HTERT RPE-1 (cell line): ENCODE results near the gene UGP2.
"Not testable (repeated sequence)": the region's sequence is repeated elsewhere in the genome, so short reads cannot be mapped to it uniquely, and the experiment has no call there.

ENCODE experiments used
- in situ Hi-C: fragments of 300-500 bp; cut with MboI; formaldehyde crosslinking; loops from 4 replicates; pipeline ENCODE4 v1.14.3; 2020; ENCODE audit warnings: low sequenced_read_pairs

UGP2 gene

GRCh38 chr2:63841254-63842022 lies at the start of gene UGP2:
TSS of gene UGP2 (plus strand) at chr2:63841896. CDS start at chr2:63842186, 290 bp downstream.
- in situ Hi-C loops, result no loop called here

GRCh38 chr2:63792530-63792929 lies 49.2 kb upstream of the UGP2 start:
- in situ Hi-C loops, result no loop called here

GRCh38 chr2:63796366-63796765 lies 45.3 kb upstream of the UGP2 start:
- in situ Hi-C loops, result no loop called here

GRCh38 chr2:63796796-63797195 lies 44.9 kb upstream of the UGP2 start:
- in situ Hi-C loops, result no loop called here

GRCh38 chr2:63801455-63801854 lies 40.2 kb upstream of the UGP2 start:
- in situ Hi-C loops, result no loop called here

- in situ Hi-C loops, result no loop called here
Observed at GRCh38 chr2:63805412-63805811, 36.3 kb upstream of the UGP2 start.

- in situ Hi-C loops, result not testable (repeated sequence)
Observed at GRCh38 chr2:63808036-63808435, 33.7 kb upstream of the UGP2 start.

GRCh38 chr2:63808911-63809310 lies 32.8 kb upstream of the UGP2 start:
- in situ Hi-C loops, result not testable (repeated sequence)

GRCh38 chr2:63811063-63811462 lies 30.6 kb upstream of the UGP2 start:
- in situ Hi-C loops, result no loop called here

- in situ Hi-C loops, result not testable (repeated sequence)
Observed at GRCh38 chr2:63811870-63812269, 29.8 kb upstream of the UGP2 start.

- in situ Hi-C loops, result no loop called here
Observed at GRCh38 chr2:63814114-63814513, 27.6 kb upstream of the UGP2 start.

GRCh38 chr2:63817382-63817781 lies 24.3 kb upstream of the UGP2 start:
- in situ Hi-C loops, result no loop called here

GRCh38 chr2:63818271-63818670 lies 23.4 kb upstream of the UGP2 start:
- in situ Hi-C loops, result no loop called here

GRCh38 chr2:63819256-63819655 lies 22.4 kb upstream of the UGP2 start:
- in situ Hi-C loops, result no loop called here

GRCh38 chr2:63819765-63820717 lies 21.7 kb upstream of the UGP2 start:
- in situ Hi-C loops, result no loop called here

GRCh38 chr2:63820969-63821368 lies 20.7 kb upstream of the UGP2 start:
- in situ Hi-C loops, result no loop called here

- in situ Hi-C loops, result no loop called here
Observed at GRCh38 chr2:63821396-63821795, 20.3 kb upstream of the UGP2 start.

- in situ Hi-C loops, result no loop called here
Observed at GRCh38 chr2:63822478-63822877, 19.2 kb upstream of the UGP2 start.

- in situ Hi-C loops, result no loop called here
Observed at GRCh38 chr2:63827749-63828148, 13.9 kb upstream of the UGP2 start.

- in situ Hi-C loops, result no loop called here
Observed at GRCh38 chr2:63831176-63831575, 10.5 kb upstream of the UGP2 start.

GRCh38 chr2:63834401-63834800 lies 7.3 kb upstream of the UGP2 start:
- in situ Hi-C loops, result no loop called here

- in situ Hi-C loops, result no loop called here
Observed at GRCh38 chr2:63837036-63837594, 4.6 kb upstream of the UGP2 start.
